GM21576 (cell line): ENCODE results near the gene OR13J1.
"Not testable (repeated sequence)": the region's sequence is repeated elsewhere in the genome, so short reads cannot be mapped to it uniquely, and the experiment has no call there.

Experiments used
- ATAC-seq: cut with Tn5 transposase; IDR thresholded peaks from one replicate; pipeline ENCODE4 v1.9.1; 2021; ENCODE audit warnings: mild to moderate bottlenecking, moderate library complexity; ENCODE audit not compliant: unreplicated experiment

Gene OR13J1

GRCh38 chr9:35870351-35870923, at the start of gene OR13J1:
Gene OR13J1 (minus strand): TSS chr9:35870401. CDS start chr9:35870401, 0 bp downstream.
- ATAC-seq = no peak

GRCh38 chr9:35919212-35920008, 49.2 kb upstream of the OR13J1 start:
- no peak for ATAC-seq

GRCh38 chr9:35918780-35919179, 48.6 kb upstream of the OR13J1 start:
- no peak for ATAC-seq

- ATAC-seq = no peak
These were observed 47.1 kb upstream of the OR13J1 start for GRCh38 chr9:35917261-35917660.

- no peak for ATAC-seq
These were observed 45.6 kb upstream of the OR13J1 start for GRCh38 chr9:35915681-35916294.

GRCh38 chr9:35914301-35914807, 44.2 kb upstream of the OR13J1 start:
- no peak for ATAC-seq

GRCh38 chr9:35913429-35913828, 43.2 kb upstream of the OR13J1 start:
- ATAC-seq = not testable (repeated sequence)

GRCh38 chr9:35912791-35913400, 42.7 kb upstream of the OR13J1 start:
- no peak for ATAC-seq

GRCh38 chr9:35911690-35912089, 41.5 kb upstream of the OR13J1 start:
- ATAC-seq = no peak

GRCh38 chr9:35910613-35911359, 40.6 kb upstream of the OR13J1 start:
- ATAC-seq = no peak

GRCh38 chr9:35909687-35910612, 39.7 kb upstream of the OR13J1 start:
- no peak for ATAC-seq

- no peak for ATAC-seq
These were observed 39.1 kb upstream of the OR13J1 start, which contains the start of gene SPAAR for GRCh38 chr9:35909274-35909673. Gene SPAAR (plus strand): TSS chr9:35909490. CDS start chr9:35910464, 974 bp downstream.

- no peak for ATAC-seq
These were observed 38.4 kb upstream of the OR13J1 start for GRCh38 chr9:35908504-35909125.

- no peak for ATAC-seq
These were observed 37.7 kb upstream of the OR13J1 start for GRCh38 chr9:35907711-35908503.

GRCh38 chr9:35906923-35907699, 36.9 kb upstream of the OR13J1 start:
- no peak for ATAC-seq

GRCh38 chr9:35905912-35906679, 35.9 kb upstream of the OR13J1 start, which contains the start of gene HRCT1:
Gene HRCT1 (plus strand): TSS chr9:35906202. CDS start chr9:35906288, 86 bp downstream.
- ATAC-seq = no peak
